Muscle of back (tissue), 10 donors: ENCODE data around the gene S1PR3. TPM values are rescaled to one million over a fixed set of nuclear protein-coding genes. Genes with fewer than 3 reads are reported as not detected.

Experiments
- polyA plus RNA-seq, 10 donors: library from polyadenylated mRNA; unstranded; fragments of 120-200 nt; gene quantifications; one replicate each; pipeline ENCODE4 v1.2.1, GENCODE V29; 2013; ENCODE audit not compliant: insufficient read length in 10 of 10

The S1PR3 gene
- polyA plus RNA-seq, 10 donors, result 23.5 to 38.6 (median 31.2) TPM

Other genes with a start within 250 kb of the S1PR3 start
- gene SHC3, start 187.3 kb downstream of the S1PR3 start, polyA plus RNA-seq, result 1 to 10 TPM in 1 of 10 donors, under 1 TPM in 9; 0.48 to 1.1 (median 0.77) TPM